ENCODE measurements around the gene TMEM74B.

TMEM74B gene

DNA sequence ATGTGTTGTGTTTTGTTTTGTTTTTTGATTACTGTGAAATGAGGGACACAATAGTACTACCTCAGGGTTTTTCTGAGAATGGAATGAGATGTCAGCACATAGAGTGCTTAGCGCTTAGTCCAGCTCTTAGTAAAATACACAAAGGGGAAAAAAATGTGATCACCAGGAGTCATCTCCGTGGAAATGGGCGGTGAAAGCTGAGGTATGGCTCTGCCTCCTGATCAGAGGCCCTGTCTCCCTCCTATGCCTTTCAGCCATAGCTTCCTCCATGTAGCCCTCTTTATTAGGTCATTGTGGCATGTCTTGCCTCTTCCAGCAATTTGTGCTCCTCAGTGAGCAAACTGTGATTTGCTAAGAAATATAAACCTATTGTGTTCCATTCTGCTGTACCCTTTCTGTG is 53.4 kb downstream of the TMEM74B start:
- DNase-seq, result no peak

- DNase-seq, result no peak
These were observed 53.9 kb downstream of the TMEM74B start for GRCh38 chr20:1130847-1131246.
